Measurements from ENCODE around the gene TNFRSF11A.

TNFRSF11A gene

DNA sequence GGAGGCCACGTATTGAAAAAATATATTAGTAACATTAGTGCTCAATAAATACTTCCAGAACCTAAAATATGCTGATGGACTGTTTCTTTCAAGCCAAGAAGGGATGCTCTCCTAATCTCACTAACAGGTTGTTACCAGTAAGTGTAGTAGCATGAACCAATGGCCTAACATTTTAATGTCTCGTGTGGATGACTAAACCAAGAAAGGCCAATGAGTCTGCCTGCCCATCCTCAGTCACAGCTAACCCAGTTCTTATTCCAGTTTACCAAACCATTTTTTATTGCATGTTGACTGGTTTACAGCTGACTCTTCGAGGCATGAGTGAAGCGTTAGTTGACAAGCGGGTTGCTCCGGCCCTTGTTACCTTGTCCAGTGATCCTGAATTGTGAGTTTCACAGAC, 45.1 kb upstream of the TNFRSF11A start:
- H3K4me2 ChIP-seq (ENCODE audit: insufficient read depth, low read length), result no peak overlapping the region
- no peak overlapping the region for H3K9ac ChIP-seq (ENCODE audit: low read depth, low read length)

GRCh38 chr18:62280786-62281185, 44.3 kb upstream of the TNFRSF11A start:
- no peak overlapping the region for H2AFZ ChIP-seq (ENCODE audit: low read depth, low read length)
- H4K20me1 ChIP-seq (ENCODE audit: insufficient read depth, low read length), result no peaks in the 10 kb centered on the region
- no peak overlapping the region for H3K27ac ChIP-seq (ENCODE audit: low read length)
- TF ChIP-seq EZH2 (IDR thresholded peaks at IDR 0.05; ENCODE audit: borderline replicate concordance, low read depth, low read length, severe bottlenecking) (no peak), CTCF (IDR thresholded peaks at IDR 0.05; ENCODE audit: borderline replicate concordance, extremely low read depth, low read length, poor library complexity, severe bottlenecking) (no peak)
- no peak overlapping the region for H3K9ac ChIP-seq (ENCODE audit: low read depth, low read length)
- DNase-seq, result no peak
- no peaks in the 10 kb centered on the region for H3K27me3 ChIP-seq (ENCODE audit: insufficient read depth, low read length, poor library complexity)
- H3K9me3 ChIP-seq (ENCODE audit: insufficient read depth, low read length, severe bottlenecking), result no peaks in the 10 kb centered on the region
- H3K36me3 ChIP-seq (ENCODE audit: insufficient read depth, low read length), result peaks cover 60% of the 10 kb centered on the region
- no peak overlapping the region for H3K4me3 ChIP-seq (ENCODE audit: low read depth in 1 of 2, low read length in 2 of 2)
- no peaks in the 10 kb centered on the region for H3K4me1 ChIP-seq (ENCODE audit: insufficient read depth, low read length)
- no peak for ATAC-seq (ENCODE audit: insufficient read depth, low read depth)
- H3K4me2 ChIP-seq (ENCODE audit: insufficient read depth, low read length), result no peak overlapping the region
- H3K79me2 ChIP-seq (ENCODE audit: insufficient read depth, low read length), result no peaks in the 10 kb centered on the region

More for the DNA sequence above, 45.1 kb upstream of the TNFRSF11A start:
- Histone ChIP-seq H3K79me2 (ENCODE audit: insufficient read depth, low read length) (no peaks in the 10 kb centered on the region), H2AFZ (ENCODE audit: low read depth, low read length) (no peak overlapping the region), H3K9me3 (ENCODE audit: insufficient read depth, low read length, severe bottlenecking) (no peaks in the 10 kb centered on the region), H3K4me1 (ENCODE audit: insufficient read depth, low read length) (no peaks in the 10 kb centered on the region), H3K27me3 (ENCODE audit: insufficient read depth, low read length, poor library complexity) (no peaks in the 10 kb centered on the region), H3K4me3 (ENCODE audit: low read depth in 1 of 2, low read length in 2 of 2) (no peak overlapping the region), H4K20me1 (ENCODE audit: insufficient read depth, low read length) (no peaks in the 10 kb centered on the region), H3K27ac (ENCODE audit: low read length) (no peak overlapping the region), H3K36me3 (ENCODE audit: insufficient read depth, low read length) (peaks cover 60% of the 10 kb centered on the region)
- ATAC-seq (ENCODE audit: insufficient read depth, low read depth), result no peak
- no peak for DNase-seq
- no peak for TF ChIP-seq CTCF (IDR thresholded peaks at IDR 0.05; ENCODE audit: borderline replicate concordance, extremely low read depth, low read length, poor library complexity, severe bottlenecking)

- H3K4me1 ChIP-seq (ENCODE audit: insufficient read depth, low read length), result no peaks in the 10 kb centered on the region
- H3K4me2 ChIP-seq (ENCODE audit: insufficient read depth, low read length), result no peak overlapping the region
- no peak overlapping the region for H3K9ac ChIP-seq (ENCODE audit: low read depth, low read length)
- no peak for DNase-seq
- H3K27ac ChIP-seq (ENCODE audit: low read length), result no peak overlapping the region
- no peaks in the 10 kb centered on the region for H4K20me1 ChIP-seq (ENCODE audit: insufficient read depth, low read length)
- TF ChIP-seq CTCF (IDR thresholded peaks at IDR 0.05; ENCODE audit: borderline replicate concordance, extremely low read depth, low read length, poor library complexity, severe bottlenecking) (no peak), EZH2 (IDR thresholded peaks at IDR 0.05; ENCODE audit: borderline replicate concordance, low read depth, low read length, severe bottlenecking) (no peak)
- H3K36me3 ChIP-seq (ENCODE audit: insufficient read depth, low read length), result peaks cover 55% of the 10 kb centered on the region
- no peak for ATAC-seq (ENCODE audit: insufficient read depth, low read depth)
- H3K27me3 ChIP-seq (ENCODE audit: insufficient read depth, low read length, poor library complexity), result no peaks in the 10 kb centered on the region
- H3K9me3 ChIP-seq (ENCODE audit: insufficient read depth, low read length, severe bottlenecking), result no peaks in the 10 kb centered on the region
- H2AFZ ChIP-seq (ENCODE audit: low read depth, low read length), result no peak overlapping the region
- no peak overlapping the region for H3K4me3 ChIP-seq (ENCODE audit: low read depth in 1 of 2, low read length in 2 of 2)
- no peaks in the 10 kb centered on the region for H3K79me2 ChIP-seq (ENCODE audit: insufficient read depth, low read length)
These were observed 43.4 kb upstream of the TNFRSF11A start for GRCh38 chr18:62281684-62282083.

DNA sequence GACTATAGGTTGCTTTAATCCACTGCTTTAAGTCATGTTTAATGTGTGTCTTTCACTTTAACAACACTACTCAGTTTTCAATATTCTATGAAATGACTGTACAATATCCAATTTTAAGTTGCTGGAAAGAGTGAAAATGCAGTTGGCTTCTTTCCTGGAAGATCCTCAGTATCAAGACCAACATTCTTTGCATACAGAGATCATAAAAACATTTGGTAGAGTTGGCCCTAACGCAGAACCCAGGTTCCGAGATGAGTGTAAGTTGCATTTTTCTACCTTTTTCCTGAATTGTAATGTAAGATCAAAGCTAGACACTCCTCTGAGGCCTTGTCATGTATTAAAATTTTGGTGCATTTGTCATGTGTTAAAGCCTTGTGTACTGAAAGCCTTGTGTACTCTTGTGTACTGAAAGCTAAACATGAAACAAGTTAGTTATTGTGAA, 42.9 kb upstream of the TNFRSF11A start:
- no peaks in the 10 kb centered on the region for H3K27me3 ChIP-seq (ENCODE audit: insufficient read depth, low read length, poor library complexity)
- H3K9me3 ChIP-seq (ENCODE audit: insufficient read depth, low read length, severe bottlenecking), result no peaks in the 10 kb centered on the region
- DNase-seq, result no peak
- no peaks in the 10 kb centered on the region for H4K20me1 ChIP-seq (ENCODE audit: insufficient read depth, low read length)
- TF ChIP-seq EZH2 (IDR thresholded peaks at IDR 0.05; ENCODE audit: borderline replicate concordance, low read depth, low read length, severe bottlenecking) (no peak), CTCF (IDR thresholded peaks at IDR 0.05; ENCODE audit: borderline replicate concordance, extremely low read depth, low read length, poor library complexity, severe bottlenecking) (no peak)
- H3K4me3 ChIP-seq (ENCODE audit: low read depth in 1 of 2, low read length in 2 of 2), result no peak overlapping the region
- H3K79me2 ChIP-seq (ENCODE audit: insufficient read depth, low read length), result no peaks in the 10 kb centered on the region
- no peaks in the 10 kb centered on the region for H3K4me1 ChIP-seq (ENCODE audit: insufficient read depth, low read length)
- H3K36me3 ChIP-seq (ENCODE audit: insufficient read depth, low read length), result peaks cover 51% of the 10 kb centered on the region
- H3K4me2 ChIP-seq (ENCODE audit: insufficient read depth, low read length), result no peak overlapping the region
- ATAC-seq (ENCODE audit: insufficient read depth, low read depth), result no peak
- no peak overlapping the region for H2AFZ ChIP-seq (ENCODE audit: low read depth, low read length)
- no peak overlapping the region for H3K27ac ChIP-seq (ENCODE audit: low read length)
- H3K9ac ChIP-seq (ENCODE audit: low read depth, low read length), result no peak overlapping the region
